Measurements from ENCODE around the gene C1orf21.
A peak's percentile ranks its signal among the peaks of the same experiment; 100 is the strongest.

Gene C1orf21

GRCh38 chr1:184395370-184395769 is 8.5 kb downstream of the C1orf21 start:
- POLR2A ChIA-PET = no interaction called here
- DNase-seq (ENCODE audit: extremely low spot score) = no peak
- TF ChIP-seq ELF4 (IDR thresholded peaks at IDR 0.05) (no peak), NFRKB (IDR thresholded peaks at IDR 0.05) (no peak), FOXK2 (IDR thresholded peaks at IDR 0.05) (no peak), HDGF (IDR thresholded peaks at IDR 0.05; ENCODE audit: borderline replicate concordance) (no peak), TARDBP (IDR thresholded peaks at IDR 0.05) (no peak), SUZ12 (IDR thresholded peaks at IDR 0.05) (no peak), ARNT (IDR thresholded peaks at IDR 0.05) (no peak), FOXM1 (IDR thresholded peaks at IDR 0.05; ENCODE audit: borderline replicate concordance) (no peak), LEF1 (IDR thresholded peaks at IDR 0.05; ENCODE audit: borderline replicate concordance) (no peak), PKNOX1 (IDR thresholded peaks at IDR 0.05) (no peak), BHLHE40 (IDR thresholded peaks at IDR 0.05; ENCODE audit: borderline replicate concordance) (no peak), SP1 (IDR thresholded peaks at IDR 0.05) (no peak), CTBP1 (IDR thresholded peaks at IDR 0.05; ENCODE audit: borderline replicate concordance) (no peak), L3MBTL2 (conservative IDR thresholded peaks at IDR 0.05) (no peak), FOXA1 (IDR thresholded peaks at IDR 0.05) (no peak)
- CTCF ChIA-PET = no interaction called here

- ChIA-PET POLR2A (no interaction called here), CTCF (no interaction called here)
- TF ChIP-seq TARDBP (IDR thresholded peaks at IDR 0.05) = no peak
- TF ChIP-seq NFRKB (IDR thresholded peaks at IDR 0.05) = no peak
- TF ChIP-seq PKNOX1 (IDR thresholded peaks at IDR 0.05) = no peak
- no peak for TF ChIP-seq L3MBTL2 (conservative IDR thresholded peaks at IDR 0.05)
- no peak for TF ChIP-seq ELF4 (IDR thresholded peaks at IDR 0.05)
- no peak for TF ChIP-seq FOXK2 (IDR thresholded peaks at IDR 0.05)
- TF ChIP-seq LEF1 (IDR thresholded peaks at IDR 0.05; ENCODE audit: borderline replicate concordance) = no peak
- no peak for DNase-seq (ENCODE audit: extremely low spot score)
Observed at GRCh38 chr1:184395937-184396480, 9.2 kb downstream of the C1orf21 start.

DNA sequence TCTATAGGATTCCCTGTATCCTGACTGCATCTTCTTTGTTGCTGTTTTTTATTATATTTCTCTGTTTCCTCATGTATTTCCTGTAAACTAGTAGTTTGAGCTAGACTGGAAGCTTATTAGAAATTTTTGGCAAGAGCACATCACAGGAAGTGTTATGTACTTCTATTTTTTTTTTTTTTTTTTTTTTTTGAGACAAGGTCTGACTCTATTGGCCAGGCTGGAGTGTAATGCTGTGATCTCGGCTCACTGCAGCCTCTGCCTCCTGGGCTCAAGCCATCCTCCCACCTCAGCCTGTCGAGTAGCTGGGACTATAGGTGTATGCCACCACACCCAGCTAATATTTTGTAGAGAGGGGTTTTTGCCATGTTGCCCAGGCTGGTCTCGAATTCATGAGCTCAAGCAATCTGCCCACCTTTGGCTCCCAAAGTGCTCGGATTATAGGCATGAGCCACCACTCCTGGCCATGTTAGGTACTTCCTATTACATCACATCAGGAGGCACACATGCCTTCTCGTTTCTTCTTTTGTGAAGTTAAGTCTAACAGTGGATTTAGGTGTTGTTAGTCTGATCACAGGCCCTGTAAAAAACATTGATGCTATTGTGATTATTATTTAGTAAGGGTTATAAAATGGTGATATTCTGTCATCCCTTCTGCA is 12.5 kb downstream of the C1orf21 start:
- POLR2A ChIA-PET = interaction anchor here (0.7 to 2.0 kb wide), 2 partner anchors 10 to 13 kb away, joined by 3 to 7 read pairs; partner anchors contain the start of gene C1orf21
- no peak for DNase-seq (ENCODE audit: extremely low spot score)
- no peak for TF ChIP-seq BHLHE40 (IDR thresholded peaks at IDR 0.05; ENCODE audit: borderline replicate concordance)
- TF ChIP-seq FOXA1 (IDR thresholded peaks at IDR 0.05) = no peak
- no peak for TF ChIP-seq ARNT (IDR thresholded peaks at IDR 0.05)
- TF ChIP-seq ZNF384 (IDR thresholded peaks at IDR 0.05) = 0 out of 2 replicates have a peak, but pooled peaks have one; percentile 28
- TF ChIP-seq FOXM1 (IDR thresholded peaks at IDR 0.05; ENCODE audit: borderline replicate concordance) = no peak
- CTCF ChIA-PET = no interaction called here

- POLR2A ChIA-PET = interaction anchor here (2.6 kb wide), 1 partner anchor 17 kb away, joined by 14 read pairs; the partner anchor contains the start of gene C1orf21
- TF ChIP-seq LEF1 (IDR thresholded peaks at IDR 0.05; ENCODE audit: borderline replicate concordance) = no peak
- DNase-seq (ENCODE audit: extremely low spot score) = no peak
- CTCF ChIA-PET = no interaction called here
Observed at GRCh38 chr1:184403961-184404726, 17.3 kb downstream of the C1orf21 start.

DNA sequence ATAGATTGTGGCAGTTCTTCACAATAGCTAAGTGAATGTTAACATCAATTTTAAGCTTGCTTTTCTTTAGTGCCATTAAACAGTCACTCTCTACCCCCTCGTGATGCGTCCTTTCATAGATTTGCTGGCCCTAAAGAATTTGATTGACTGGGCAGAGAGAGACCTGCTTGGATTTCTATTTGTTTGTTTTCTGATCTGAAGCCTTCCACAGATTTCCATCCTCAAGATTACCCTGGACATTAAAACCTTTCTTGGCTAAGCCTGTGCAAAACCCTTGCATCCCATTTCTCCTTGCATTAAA is 17.8 kb downstream of the C1orf21 start:
- TF ChIP-seq PKNOX1 (IDR thresholded peaks at IDR 0.05) (peak; percentile 92), SUZ12 (IDR thresholded peaks at IDR 0.05) (no peak)
- ChIA-PET CTCF (no interaction called here), POLR2A (interaction anchor here (2.6 kb wide), 1 partner anchor 18 kb away, joined by 14 read pairs; the partner anchor contains the start of gene C1orf21)

DNA sequence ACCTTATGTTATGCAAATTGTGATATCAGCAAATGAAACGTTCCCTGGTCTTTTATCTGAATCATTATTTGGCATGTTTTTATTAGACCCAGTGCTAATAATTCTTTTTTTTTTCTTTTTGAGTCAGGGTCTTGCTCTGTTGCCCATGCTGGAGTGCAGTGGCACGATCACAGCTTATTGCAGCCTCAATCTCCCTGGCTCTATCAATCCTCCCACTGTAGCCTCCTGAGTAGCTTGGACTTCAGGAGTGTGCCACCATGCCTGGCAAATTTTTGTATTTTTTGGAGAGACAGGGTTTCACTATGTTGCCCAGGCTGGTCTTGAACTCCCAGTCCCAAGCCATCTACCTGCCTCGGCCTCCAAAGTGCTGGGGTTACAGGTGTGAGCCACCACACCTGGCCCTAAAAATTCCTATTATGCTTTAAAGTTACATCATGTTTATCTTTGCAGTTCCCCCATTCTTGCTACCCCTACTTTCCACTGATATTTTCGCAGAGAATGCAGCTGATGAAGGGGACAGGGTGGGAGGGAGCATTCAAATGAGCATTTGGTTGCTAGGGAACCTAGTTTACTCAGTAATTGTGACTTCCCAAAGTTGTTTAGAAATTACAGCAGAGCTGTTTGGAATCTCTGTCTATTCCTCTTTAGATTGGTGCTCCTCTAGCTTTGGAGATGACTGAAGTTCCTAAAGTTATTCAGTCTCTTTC is 18.4 kb downstream of the C1orf21 start:
- DNase-seq (ENCODE audit: extremely low spot score) = no peak
- ChIA-PET POLR2A (interaction anchor here (2.6 kb wide), 1 partner anchor 19 kb away, joined by 14 read pairs; the partner anchor contains the start of gene C1orf21), CTCF (no interaction called here)
- TF ChIP-seq HDGF (IDR thresholded peaks at IDR 0.05; ENCODE audit: borderline replicate concordance) (no peak), BHLHE40 (IDR thresholded peaks at IDR 0.05; ENCODE audit: borderline replicate concordance) (no peak), CTBP1 (IDR thresholded peaks at IDR 0.05; ENCODE audit: borderline replicate concordance) (no peak), FOXM1 (IDR thresholded peaks at IDR 0.05; ENCODE audit: borderline replicate concordance) (no peak), SP1 (IDR thresholded peaks at IDR 0.05) (no peak), SUZ12 (IDR thresholded peaks at IDR 0.05) (no peak), FOXK2 (IDR thresholded peaks at IDR 0.05) (no peak)

More for the DNA sequence above, 17.8 kb downstream of the C1orf21 start:
- DNase-seq (ENCODE audit: extremely low spot score) = no peak

All from HEK293T (cell line).